AG10803 (cell line): ENCODE results near the gene CDH4.

Source experiments
- DNase-seq: peaks from one replicate; pipeline ENCODE4 v3.0.0; 2010; ENCODE audit warnings: low read depth
- H3K4me3 ChIP-seq: 2 replicates; pipeline ENCODE4 v1.5.1; 2011; ENCODE audit warnings: mild to moderate bottlenecking, low read length, control low read depth
- TF ChIP-seq, protein P1 (sequence below): conservative IDR thresholded peaks from 2 replicates; pipeline ENCODE4 v1.5.1; 2011; ENCODE audit warnings: mild to moderate bottlenecking, low read length, control low read depth, inconsistent platforms

Gene CDH4

DNA sequence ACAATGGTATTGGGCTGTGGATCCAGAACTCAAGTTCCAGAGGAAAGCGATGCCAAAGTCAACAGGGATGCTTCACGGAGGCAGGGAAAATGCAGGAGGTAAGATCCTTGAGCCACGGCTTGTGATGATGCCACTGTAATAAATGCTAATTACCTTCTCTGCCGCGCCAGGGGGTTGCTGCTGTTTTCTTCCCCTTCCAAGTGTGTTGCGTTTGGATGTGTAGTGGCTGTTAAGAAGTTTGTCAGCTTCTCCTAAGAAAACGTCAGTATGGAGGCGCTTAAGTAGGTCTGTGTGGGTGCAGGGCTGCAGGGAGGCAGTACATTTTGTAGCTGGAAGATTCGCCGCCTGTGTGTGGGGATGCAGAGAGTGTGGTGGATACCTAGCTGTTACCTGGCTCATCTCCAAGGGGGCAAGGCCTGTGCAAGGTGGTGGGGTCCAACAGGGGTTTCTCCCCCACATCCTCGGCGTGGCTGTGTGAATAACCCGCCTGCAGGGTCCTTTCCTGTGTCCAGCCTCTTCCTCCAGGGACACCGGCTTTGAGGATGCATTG is 318.7 kb downstream of the CDH4 start:
- no peak for DNase-seq
- TF ChIP-seq, protein P1, sequence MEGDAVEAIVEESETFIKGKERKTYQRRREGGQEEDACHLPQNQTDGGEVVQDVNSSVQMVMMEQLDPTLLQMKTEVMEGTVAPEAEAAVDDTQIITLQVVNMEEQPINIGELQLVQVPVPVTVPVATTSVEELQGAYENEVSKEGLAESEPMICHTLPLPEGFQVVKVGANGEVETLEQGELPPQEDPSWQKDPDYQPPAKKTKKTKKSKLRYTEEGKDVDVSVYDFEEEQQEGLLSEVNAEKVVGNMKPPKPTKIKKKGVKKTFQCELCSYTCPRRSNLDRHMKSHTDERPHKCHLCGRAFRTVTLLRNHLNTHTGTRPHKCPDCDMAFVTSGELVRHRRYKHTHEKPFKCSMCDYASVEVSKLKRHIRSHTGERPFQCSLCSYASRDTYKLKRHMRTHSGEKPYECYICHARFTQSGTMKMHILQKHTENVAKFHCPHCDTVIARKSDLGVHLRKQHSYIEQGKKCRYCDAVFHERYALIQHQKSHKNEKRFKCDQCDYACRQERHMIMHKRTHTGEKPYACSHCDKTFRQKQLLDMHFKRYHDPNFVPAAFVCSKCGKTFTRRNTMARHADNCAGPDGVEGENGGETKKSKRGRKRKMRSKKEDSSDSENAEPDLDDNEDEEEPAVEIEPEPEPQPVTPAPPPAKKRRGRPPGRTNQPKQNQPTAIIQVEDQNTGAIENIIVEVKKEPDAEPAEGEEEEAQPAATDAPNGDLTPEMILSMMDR: no peak
- H3K4me3 ChIP-seq: no peak overlapping the region

DNA sequence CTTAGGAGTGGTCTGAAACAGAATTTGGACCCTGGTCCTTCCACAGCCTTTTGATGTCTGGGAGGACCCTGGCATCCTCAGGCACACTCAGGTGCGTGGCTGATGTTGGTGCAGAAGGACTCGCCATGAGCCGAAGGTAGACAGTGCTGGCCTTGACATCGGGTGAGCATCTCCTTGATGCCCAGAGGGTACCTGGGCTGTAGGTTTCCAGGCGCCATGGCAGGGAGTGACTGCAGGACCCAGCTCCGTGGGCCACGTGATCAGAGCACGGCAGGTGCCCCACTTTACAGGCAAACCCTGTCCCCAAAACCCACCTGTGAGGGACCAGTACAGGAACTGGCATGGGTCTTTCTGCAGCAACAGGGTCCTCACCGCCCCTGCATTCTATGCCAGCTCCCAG is 319.2 kb downstream of the CDH4 start:
- TF ChIP-seq, protein P1: no peak
- H3K4me3 ChIP-seq: no peak overlapping the region
- DNase-seq: no peak

DNA sequence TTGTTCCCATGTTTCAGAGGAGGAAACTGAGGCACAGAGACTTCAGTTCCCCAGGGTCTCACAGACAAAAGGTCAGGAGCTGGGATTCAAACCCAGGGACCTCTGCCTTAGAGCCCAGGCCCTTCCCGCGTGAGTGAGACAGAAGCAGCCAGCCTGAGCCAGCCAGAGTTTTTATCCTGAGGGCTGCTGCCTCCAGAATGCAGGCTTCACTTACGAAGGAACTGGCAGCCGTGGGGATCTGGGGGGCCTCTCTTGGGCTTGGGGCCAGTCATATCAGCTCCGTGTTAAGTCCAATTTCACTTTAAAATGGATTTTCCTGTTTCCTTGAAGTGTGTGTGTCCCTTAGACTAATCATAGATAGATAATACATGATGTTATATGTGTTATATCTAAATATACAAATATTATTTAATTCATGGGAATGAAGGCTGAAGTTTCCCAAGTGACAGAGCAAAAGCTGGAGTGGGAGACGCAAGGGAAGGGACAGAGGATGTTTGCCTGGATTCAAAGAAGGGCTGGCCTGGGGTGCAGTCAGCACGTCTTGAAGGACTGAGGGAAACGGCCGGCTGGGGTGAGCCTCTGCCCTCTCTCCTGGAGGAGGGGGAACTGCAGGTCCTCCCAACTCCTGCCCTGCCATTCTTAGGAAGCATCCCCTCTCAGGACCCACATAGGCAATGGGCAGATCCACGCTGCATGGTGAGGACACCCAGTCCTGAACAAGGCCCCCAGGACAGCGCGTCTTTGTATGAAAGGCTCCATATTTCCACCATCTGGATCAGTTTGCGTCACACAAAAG is 320.1 kb downstream of the CDH4 start:
- no peak overlapping the region for H3K4me3 ChIP-seq
- TF ChIP-seq, protein P1: no peak
- no peak for DNase-seq

DNA sequence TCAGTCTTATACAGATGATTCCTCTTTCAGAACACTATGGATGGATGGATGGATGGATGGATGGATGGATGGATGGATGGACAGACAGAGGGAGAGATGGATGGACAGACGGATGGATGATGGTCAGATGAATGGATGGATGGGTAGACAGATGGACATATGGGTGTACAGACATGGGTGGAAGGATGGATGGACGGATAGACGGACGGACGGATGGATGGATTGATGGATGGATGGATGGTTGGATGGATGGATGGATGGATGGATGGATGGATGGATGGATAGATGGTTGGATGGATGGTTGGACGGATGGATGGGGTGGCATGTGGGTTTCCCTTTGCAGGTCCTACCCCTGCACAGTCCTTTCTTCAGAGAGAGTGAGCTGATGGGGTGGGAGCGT is 320.7 kb downstream of the CDH4 start:
- H3K4me3 ChIP-seq: no peak overlapping the region
- TF ChIP-seq, protein P1: no peak
- no peak for DNase-seq

DNA sequence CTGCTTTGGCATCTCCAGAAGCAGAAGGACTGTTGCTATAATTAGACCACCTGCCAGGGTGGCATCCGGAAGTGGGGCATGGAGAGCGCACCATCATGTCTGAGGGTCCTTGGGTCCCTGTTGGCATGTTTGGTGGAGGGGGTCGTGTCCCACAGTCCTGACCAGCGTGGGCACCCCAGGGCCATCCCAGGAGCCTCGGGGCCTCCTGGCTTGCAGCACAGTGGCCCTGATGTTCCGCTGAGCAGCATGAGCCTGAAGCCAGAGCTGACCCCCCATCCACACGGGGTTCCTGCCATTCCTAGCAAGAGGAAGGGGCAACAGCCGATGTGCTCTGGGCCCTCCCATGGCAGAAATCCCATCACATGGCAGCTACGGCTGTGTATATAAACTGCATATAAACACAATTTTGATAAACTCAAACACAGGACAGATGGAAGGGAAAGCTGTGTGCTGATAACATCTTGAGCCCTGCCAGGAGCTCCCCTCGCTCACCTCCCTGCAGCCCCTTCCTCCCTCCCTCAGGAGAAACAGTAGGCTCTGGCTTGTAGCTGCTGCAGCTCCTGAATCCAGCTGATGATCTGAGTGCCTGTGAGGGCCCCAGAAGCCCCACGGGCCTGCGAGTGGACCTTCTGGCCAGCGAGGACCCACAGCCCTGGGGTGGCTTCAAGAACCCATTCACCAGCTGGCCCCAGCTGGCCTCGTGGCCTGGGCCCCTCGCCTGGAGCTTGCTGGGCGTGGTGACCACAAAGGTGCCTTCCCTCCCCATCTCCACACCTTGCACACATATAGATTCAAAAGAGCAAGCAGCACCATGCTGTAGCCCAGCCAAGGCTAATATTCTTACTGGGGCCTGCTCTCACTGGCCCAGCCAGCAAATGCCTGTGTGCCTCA is 321.6 kb downstream of the CDH4 start:
- no peak overlapping the region for H3K4me3 ChIP-seq
- TF ChIP-seq, protein P1: no peak
- DNase-seq: no peak

DNA sequence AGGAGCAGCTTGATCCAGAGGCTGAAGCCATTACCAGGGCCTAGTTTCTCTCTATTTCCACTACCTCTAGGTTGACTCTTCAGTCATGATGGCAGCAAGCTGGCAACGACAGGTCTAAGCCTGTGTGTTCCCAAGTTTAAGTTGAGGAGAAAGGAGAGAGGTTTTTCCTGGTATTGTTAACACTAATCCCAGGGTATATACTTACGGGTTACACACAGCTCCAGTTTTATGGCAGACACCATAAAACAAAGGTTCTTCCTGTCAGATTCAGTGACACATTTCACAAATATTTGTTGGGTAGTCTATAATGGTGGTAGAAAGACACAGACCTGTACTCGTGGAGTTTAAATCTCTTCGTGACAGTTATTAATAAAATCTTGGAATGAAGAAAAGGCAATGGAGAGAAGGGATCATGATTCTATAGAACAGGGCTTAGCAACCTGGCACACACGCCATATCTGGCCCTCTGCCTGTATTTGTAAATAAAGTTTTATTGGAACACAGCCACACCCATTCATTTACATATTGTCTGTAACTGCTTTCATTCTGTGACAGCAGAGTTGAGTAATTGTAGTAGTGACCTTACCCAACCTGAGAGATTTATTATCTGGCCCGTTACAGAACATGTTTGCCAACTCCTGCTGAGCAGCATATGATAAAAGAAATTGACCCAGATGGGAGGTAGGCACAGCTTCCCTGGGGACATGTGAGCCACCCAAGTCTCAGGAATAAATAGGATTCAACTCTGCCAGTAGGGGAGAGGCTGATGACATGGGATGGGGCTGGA is 323.3 kb downstream of the CDH4 start:
- no peak for DNase-seq
- TF ChIP-seq, protein P1: no peak
- H3K4me3 ChIP-seq: no peak overlapping the region
